Keratinocyte (primary cell): ENCODE results near the gene MAN2C1. TPM values are rescaled to one million over a fixed set of nuclear protein-coding genes. Genes with fewer than 3 reads are reported as not detected.

Experiments used
- DNase-seq: peaks from one replicate; pipeline ENCODE4 v3.0.0-alpha.2; 2011; ENCODE audit warnings: low read depth, missing footprints, low spot score
- FAIRE-seq: peaks from 2 replicates; lab custom pipeline; 2011; peaks lifted over from hg19 to GRCh38; lab: Jason Lieb, UNC
- H2AFZ ChIP-seq: 2 replicates; pipeline ENCODE4 v1.6.0; 2012; ENCODE audit warnings: low read length, control low read depth, inconsistent platforms; ENCODE audit not compliant: control insufficient read depth
- H3K27ac ChIP-seq: 2 replicates; pipeline ENCODE4 v1.5.1; 2011; ENCODE audit warnings: low read length; ENCODE audit not compliant: control insufficient read depth, insufficient read depth
- H3K27me3 ChIP-seq: 3 replicates; pipeline ENCODE4 v1.6.0; 2011; ENCODE audit warnings: low read length; ENCODE audit not compliant: control insufficient read depth, insufficient read depth; ENCODE audit errors: extremely low read depth
- H3K36me3 ChIP-seq, 2 experiments: 2 replicates in 1 of 2; 3 replicates in 1 of 2; pipeline ENCODE4 v1.5.1; 2011; ENCODE audit warnings: low read length in 2 of 2, mild to moderate bottlenecking in 1 of 2; ENCODE audit not compliant: control insufficient read depth in 2 of 2, insufficient read depth in 2 of 2; ENCODE audit errors: extremely low read depth in 1 of 2
- H3K4me1 ChIP-seq: 3 replicates; pipeline ENCODE4 v1.5.1; 2011; ENCODE audit warnings: low read length; ENCODE audit not compliant: control insufficient read depth, insufficient read depth; ENCODE audit errors: extremely low read depth
- H3K4me2 ChIP-seq: 3 replicates; pipeline ENCODE4 v1.6.0; 2011; ENCODE audit warnings: low read depth, low read length; ENCODE audit not compliant: control insufficient read depth, insufficient read depth; ENCODE audit errors: extremely low read depth
- H3K4me3 ChIP-seq, 3 experiments: fragments of 200-600 bp in 1 of 3; sonication (generic) in 1 of 3; 2 replicates in 2 of 3; 3 replicates in 1 of 3; pipeline ENCODE4 v1.5.1; 2011 to 2016; ENCODE audit warnings: low read length in 3 of 3, mild to moderate bottlenecking in 3 of 3, control low read depth in 2 of 3, inconsistent platforms in 1 of 3, low read depth in 1 of 3, mixed read lengths in 1 of 3, mixed run types in 1 of 3, moderate library complexity in 1 of 3; ENCODE audit not compliant: control insufficient read depth in 2 of 3, insufficient read depth in 2 of 3; ENCODE audit errors: extremely low read depth in 1 of 3
- H3K79me2 ChIP-seq: 2 replicates; pipeline ENCODE4 v1.6.0; 2012; ENCODE audit warnings: low read length; ENCODE audit not compliant: control insufficient read depth, insufficient read depth
- H3K9ac ChIP-seq: 3 replicates; pipeline ENCODE4 v1.6.0; 2011; ENCODE audit warnings: low read length; ENCODE audit not compliant: control insufficient read depth, insufficient read depth; ENCODE audit errors: extremely low read depth
- H3K9me1 ChIP-seq: 3 replicates; pipeline ENCODE4 v1.6.0; 2011; ENCODE audit warnings: low read length; ENCODE audit not compliant: control insufficient read depth, insufficient read depth; ENCODE audit errors: extremely low read depth
- H3K9me3 ChIP-seq: 2 replicates; pipeline ENCODE4 v1.5.1; 2012; ENCODE audit warnings: low read depth, low read length; ENCODE audit not compliant: control insufficient read depth
- H4K20me1 ChIP-seq: 3 replicates; pipeline ENCODE4 v1.6.0; 2011; ENCODE audit warnings: low read length; ENCODE audit not compliant: control insufficient read depth, insufficient read depth; ENCODE audit errors: extremely low read depth
- CTCF ChIP-seq, 3 experiments: IDR thresholded peaks in 1 of 3; conservative IDR thresholded peaks in 1 of 3; optimal IDR thresholded peaks in 1 of 3; 2 replicates in 2 of 3; 3 replicates in 1 of 3; pipeline versions ENCODE3 to v1.5.1; 2011; ENCODE audit warnings: low read length in 3 of 3, mild to moderate bottlenecking in 3 of 3, moderate library complexity in 2 of 3, control low read depth in 1 of 3, inconsistent platforms in 1 of 3; ENCODE audit not compliant: insufficient read depth in 2 of 3; ENCODE audit errors: extremely low read depth in 1 of 3
- EZH2 ChIP-seq: IDR thresholded peaks from one replicate; pipeline ENCODE4 v1.6.1; 2012; ENCODE audit warnings: inconsistent platforms, mild to moderate bottlenecking, low read length, moderate library complexity
- dilution Hi-C: fragments of 300-500 bp; cut with MboI; formaldehyde crosslinking; loops from one replicate; pipeline ENCODE4 v1.7.0; 2020; ENCODE audit warnings: low sequenced_read_pairs; ENCODE audit not compliant: extremely low pct_ligation_motif_present
- polyA plus RNA-seq, 5 experiments: library from polyadenylated mRNA; depleted of rRNA in 3 of 5; stranded (reverse) in 3 of 5; stranded (forward) in 1 of 5; unstranded in 1 of 5; fragments of >200 nt; gene quantifications; 1 replicate in 1 of 5; 2 replicates in 3 of 5; 3 replicates in 1 of 5; pipeline versions ENCODE4 v1.2.1 to v1.2.3, GENCODE V29; 2011 to 2012; ENCODE audit warnings: missing spikeins in 2 of 5, low read depth in 1 of 5, low replicate concordance in 1 of 5

The MAN2C1 gene
- polyA plus RNA-seq, 1 donor (not counting 4 experiments of a cell fraction or from before 2014, with no cell fraction given) = 35.4 TPM

- dilution Hi-C loops = no loop called here
- H3K36me3 ChIP-seq = peaks cover 17 to 24% of the 10 kb centered on the region in 2 experiments
Measured at GRCh38 chr15:75371901-75372688, 3.7 kb upstream of the MAN2C1 start.

GRCh38 chr15:75371486-75371885 is 3.1 kb upstream of the MAN2C1 start:
- H3K79me2 ChIP-seq = peaks cover 12% of the 10 kb centered on the region
- DNase-seq = peak; percentile 33
- no peak overlapping the region for H3K27ac ChIP-seq
- no peak for TF ChIP-seq EZH2
- TF ChIP-seq CTCF (optimal IDR thresholded peaks at IDR 0.05 in 1 of 3, IDR thresholded peaks at IDR 0.05 in 1 of 3, conservative IDR thresholded peaks at IDR 0.05 in 1 of 3; ENCODE audit: extremely low read depth in 1 of 3, insufficient read depth in 2 of 3, low read length in 3 of 3) = no peak
- no peaks in the 10 kb centered on the region for H3K9me1 ChIP-seq
- dilution Hi-C loops = no loop called here
- H3K36me3 ChIP-seq = peaks cover 17 to 30% of the 10 kb centered on the region in 2 experiments
- no peak overlapping the region for H3K9ac ChIP-seq
- no peaks in the 10 kb centered on the region for H3K9me3 ChIP-seq
- FAIRE-seq = peak; percentile 79
- H3K4me2 ChIP-seq = peak overlapping the region; percentile 9
- no peak overlapping the region for H3K4me3 ChIP-seq
- peaks cover 33% of the 10 kb centered on the region for H3K4me1 ChIP-seq
- no peak overlapping the region for H2AFZ ChIP-seq
- H4K20me1 ChIP-seq = no peaks in the 10 kb centered on the region
- no peaks in the 10 kb centered on the region for H3K27me3 ChIP-seq

More at GRCh38 chr15:75371901-75372688, 3.7 kb upstream of the MAN2C1 start:
- Histone ChIP-seq H3K27me3 (no peaks in the 10 kb centered on the region), H3K4me3 (no peak overlapping the region), H3K9me1 (no peaks in the 10 kb centered on the region), H3K9ac (no peak overlapping the region), H3K79me2 (peaks cover 12% of the 10 kb centered on the region), H3K9me3 (no peaks in the 10 kb centered on the region), H3K27ac (no peak overlapping the region), H3K4me2 (peak overlapping the region; percentile 9), H4K20me1 (no peaks in the 10 kb centered on the region), H3K4me1 (peaks cover 33% of the 10 kb centered on the region), H2AFZ (no peak overlapping the region)
- no peak for DNase-seq
- TF ChIP-seq EZH2 (no peak), CTCF (optimal IDR thresholded peaks at IDR 0.05 in 1 of 3, IDR thresholded peaks at IDR 0.05 in 1 of 3, conservative IDR thresholded peaks at IDR 0.05 in 1 of 3; ENCODE audit: extremely low read depth in 1 of 3, insufficient read depth in 2 of 3, low read length in 3 of 3) (no peak)
- no peak for FAIRE-seq
